ENCODE results near the gene TUBB4B. TPM values are rescaled to one million over a fixed set of nuclear protein-coding genes. Genes with fewer than 3 reads are reported as not detected.

Gene TUBB4B
- total RNA-seq, 6 experiments from 2014 or later = 88.4 to 274 (median 124) TPM

DNA sequence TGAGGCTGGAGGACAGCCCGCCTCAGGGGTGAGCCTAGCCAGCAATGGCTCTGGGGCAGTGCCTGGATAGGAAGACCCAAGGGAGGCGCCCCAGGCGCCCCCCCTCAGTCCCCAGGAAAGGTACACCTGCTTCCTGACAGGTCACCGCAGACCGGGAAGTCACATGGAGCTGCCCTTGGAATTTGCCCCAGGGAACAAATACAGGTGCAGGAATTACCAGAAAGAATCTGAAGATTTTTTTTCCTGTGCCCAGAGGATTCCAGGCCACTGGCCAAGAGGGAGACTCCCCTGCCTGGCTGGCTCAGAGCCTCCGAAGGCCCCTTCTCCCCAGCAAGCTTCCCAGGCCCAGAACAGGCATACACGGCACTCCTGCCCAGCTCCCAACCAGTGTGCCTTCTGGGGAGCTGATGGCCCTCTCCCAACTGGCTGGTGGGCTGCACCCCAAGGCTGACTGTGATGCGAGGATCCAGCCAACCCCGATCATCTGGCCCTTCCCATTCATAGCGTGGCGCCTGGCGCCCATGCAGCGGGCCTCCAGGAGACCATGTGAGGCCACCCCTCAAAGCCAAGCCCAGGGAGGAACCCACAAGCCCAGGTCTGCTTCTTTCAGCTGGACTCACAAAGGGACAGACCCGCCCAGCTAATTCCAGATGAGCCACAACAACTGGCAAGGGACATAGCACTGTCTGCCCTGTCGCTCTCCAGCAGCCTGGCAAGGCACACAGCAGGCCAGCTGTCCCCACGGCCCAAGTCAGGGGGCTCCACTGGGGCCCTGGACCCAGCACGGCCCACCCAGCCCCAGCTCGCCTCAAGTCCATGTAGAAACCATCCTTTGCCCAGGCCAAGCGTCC, 42.8 kb upstream of the TUBB4B start:
- H3K36me3 ChIP-seq = no peaks in the 10 kb centered on the region
- H3K27me3 ChIP-seq = no peaks in the 10 kb centered on the region
- TF ChIP-seq, protein P1, sequence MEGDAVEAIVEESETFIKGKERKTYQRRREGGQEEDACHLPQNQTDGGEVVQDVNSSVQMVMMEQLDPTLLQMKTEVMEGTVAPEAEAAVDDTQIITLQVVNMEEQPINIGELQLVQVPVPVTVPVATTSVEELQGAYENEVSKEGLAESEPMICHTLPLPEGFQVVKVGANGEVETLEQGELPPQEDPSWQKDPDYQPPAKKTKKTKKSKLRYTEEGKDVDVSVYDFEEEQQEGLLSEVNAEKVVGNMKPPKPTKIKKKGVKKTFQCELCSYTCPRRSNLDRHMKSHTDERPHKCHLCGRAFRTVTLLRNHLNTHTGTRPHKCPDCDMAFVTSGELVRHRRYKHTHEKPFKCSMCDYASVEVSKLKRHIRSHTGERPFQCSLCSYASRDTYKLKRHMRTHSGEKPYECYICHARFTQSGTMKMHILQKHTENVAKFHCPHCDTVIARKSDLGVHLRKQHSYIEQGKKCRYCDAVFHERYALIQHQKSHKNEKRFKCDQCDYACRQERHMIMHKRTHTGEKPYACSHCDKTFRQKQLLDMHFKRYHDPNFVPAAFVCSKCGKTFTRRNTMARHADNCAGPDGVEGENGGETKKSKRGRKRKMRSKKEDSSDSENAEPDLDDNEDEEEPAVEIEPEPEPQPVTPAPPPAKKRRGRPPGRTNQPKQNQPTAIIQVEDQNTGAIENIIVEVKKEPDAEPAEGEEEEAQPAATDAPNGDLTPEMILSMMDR (IDR thresholded peaks at IDR 0.05) = no peak
- peak; percentile 18 for TF ChIP-seq POLR2A (IDR thresholded peaks at IDR 0.05)
- H3K4me1 ChIP-seq = peaks cover 0 to 75% (median 27%) of the 10 kb centered on the region in 4 donors
- peak; percentile 2 to 38 (median 13) for ATAC-seq
- no peaks in the 10 kb centered on the region for H3K9me3 ChIP-seq
- H3K27ac ChIP-seq = peak overlapping the region; percentile 56 to 72 (median 71)
- WGBS (ENCODE audit: insufficient coverage, low coverage, low lambda C conversion rate, missing lambda C conversion rate) = 33% methylated on average over 1 of the region's 19 CpGs
- DNase-seq = peak; percentile 78 to 79 (median 78)
- peak overlapping the region; percentile 54 to 73 (median 57) for H3K4me3 ChIP-seq
- intact Hi-C loops (cut with DNase I) = no loop called here

GRCh38 chr9:137198902-137199283, 42.2 kb upstream of the TUBB4B start:
- intact Hi-C loops (cut with DNase I) = no loop called here
- 0% methylated on average over 1 of the region's 11 CpGs for WGBS (ENCODE audit: insufficient coverage, low coverage, low lambda C conversion rate, missing lambda C conversion rate)
- H3K36me3 ChIP-seq = no peaks in the 10 kb centered on the region
- TF ChIP-seq, protein P1 (IDR thresholded peaks at IDR 0.05) = no peak
- no peak for TF ChIP-seq POLR2A (IDR thresholded peaks at IDR 0.05)
- DNase-seq = no peak
- H3K4me3 ChIP-seq = peak overlapping the region; percentile 54 to 73 (median 57)
- peaks cover 0 to 79% (median 30%) of the 10 kb centered on the region in 4 donors for H3K4me1 ChIP-seq
- peak overlapping the region; percentile 56 to 71 (median 60) for H3K27ac ChIP-seq
- ATAC-seq = peak in 1 of 4 donors; percentile 0
- H3K9me3 ChIP-seq = no peaks in the 10 kb centered on the region
- no peaks in the 10 kb centered on the region for H3K27me3 ChIP-seq

- Histone ChIP-seq H3K36me3 (no peaks in the 10 kb centered on the region), H3K4me1 (peaks cover 0 to 79% (median 30%) of the 10 kb centered on the region in 4 donors), H3K9me3 (no peaks in the 10 kb centered on the region), H3K4me3 (peak overlapping the region; percentile 54 to 73 (median 57)), H3K27me3 (no peaks in the 10 kb centered on the region), H3K27ac (peak overlapping the region; percentile 56 to 71 (median 60))
- no peak for TF ChIP-seq POLR2A (IDR thresholded peaks at IDR 0.05)
- TF ChIP-seq, protein P1 (IDR thresholded peaks at IDR 0.05) = no peak
- no peak for DNase-seq
- no peak for ATAC-seq
- 9% methylated on average over 8 of the region's 51 CpGs for WGBS (ENCODE audit: insufficient coverage, low coverage, low lambda C conversion rate, missing lambda C conversion rate)
- intact Hi-C loops (cut with DNase I) = no loop called here
Measured at GRCh38 chr9:137199411-137200121, 41.5 kb upstream of the TUBB4B start.

- peak; percentile 81 to 95 (median 88) for ATAC-seq
- WGBS (ENCODE audit: insufficient coverage, low coverage, low lambda C conversion rate, missing lambda C conversion rate) = no CpG with 5 or more reads among the region's 118 CpGs
- Histone ChIP-seq H3K4me3 (peak within 1 kb of the TSS; percentile 54 to 73 (median 57)), H3K36me3 (no peaks in the 10 kb centered on the region), H3K27ac (peak within 1 kb of the TSS; percentile 18 to 84 (median 74)), H3K27me3 (no peaks in the 10 kb centered on the region), H3K9me3 (no peaks in the 10 kb centered on the region), H3K4me1 (peaks cover 0 to 73% (median 27%) of the 10 kb centered on the region in 4 donors)
- peak; percentile 99 to 100 (median 100) for DNase-seq
- TF ChIP-seq, protein P1 (IDR thresholded peaks at IDR 0.05) = no peak
- peak; percentile 99 for TF ChIP-seq POLR2A (IDR thresholded peaks at IDR 0.05)
- intact Hi-C loops (cut with DNase I) = no loop called here
Measured at GRCh38 chr9:137200311-137201204, 40.5 kb upstream of the TUBB4B start, which contains the start of gene TPRN. Gene TPRN, minus strand, starts transcription at chr9:137200741. Its CDS starts 30 bp downstream, at chr9:137200711.
